ENCODE results near the gene ANKRD40. TPM values are rescaled to one million over a fixed set of nuclear protein-coding genes. Genes with fewer than 3 reads are reported as not detected.
A peak's percentile ranks its signal among the peaks of the same experiment; 100 is the strongest.

ANKRD40 gene
- total RNA-seq, 4 donors from 2014 or later, result 18.2 to 24.7 (median 21.4) TPM

DNA sequence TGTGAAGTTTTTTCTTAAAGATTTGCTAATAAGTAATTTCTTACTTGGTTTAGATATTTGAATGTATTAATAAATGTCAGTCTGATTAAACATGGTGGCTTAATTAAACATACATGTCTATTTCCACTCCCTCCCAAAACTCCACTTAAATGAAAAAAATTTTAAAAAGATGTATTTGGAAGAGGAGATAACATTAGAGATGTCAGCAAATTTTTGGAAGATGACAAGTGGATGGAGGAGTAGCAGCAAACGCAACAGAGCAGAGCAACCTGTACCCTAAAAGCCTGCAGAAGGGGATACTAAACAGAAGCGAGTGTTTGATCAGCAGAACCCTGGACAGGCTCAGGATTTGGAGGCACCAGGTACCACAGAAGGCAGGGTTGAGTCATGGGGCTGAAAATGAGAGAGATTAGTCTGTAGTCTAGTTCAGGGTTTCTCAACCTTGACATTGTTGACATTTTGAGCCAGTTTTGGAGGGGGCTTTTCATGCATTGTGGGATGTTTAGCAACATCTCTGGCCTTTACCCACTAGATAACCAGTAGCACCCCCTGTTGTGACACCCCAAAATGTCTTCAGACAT is 29.5 kb upstream of the ANKRD40 start:
- Histone ChIP-seq H3K27ac (no peak overlapping the region), H3K4me1 (peaks cover 0 to 13% (median 0%) of the 10 kb centered on the region in 4 donors), H3K9me3 (no peaks in the 10 kb centered on the region), H3K4me3 (no peak overlapping the region), H3K36me3 (peaks cover 0 to 45% (median 3%) of the 10 kb centered on the region in 3 donors), H3K27me3 (no peaks in the 10 kb centered on the region)
- no peak for DNase-seq
- no peak for TF ChIP-seq POLR2A (IDR thresholded peaks at IDR 0.05)
- TF ChIP-seq, protein P1, sequence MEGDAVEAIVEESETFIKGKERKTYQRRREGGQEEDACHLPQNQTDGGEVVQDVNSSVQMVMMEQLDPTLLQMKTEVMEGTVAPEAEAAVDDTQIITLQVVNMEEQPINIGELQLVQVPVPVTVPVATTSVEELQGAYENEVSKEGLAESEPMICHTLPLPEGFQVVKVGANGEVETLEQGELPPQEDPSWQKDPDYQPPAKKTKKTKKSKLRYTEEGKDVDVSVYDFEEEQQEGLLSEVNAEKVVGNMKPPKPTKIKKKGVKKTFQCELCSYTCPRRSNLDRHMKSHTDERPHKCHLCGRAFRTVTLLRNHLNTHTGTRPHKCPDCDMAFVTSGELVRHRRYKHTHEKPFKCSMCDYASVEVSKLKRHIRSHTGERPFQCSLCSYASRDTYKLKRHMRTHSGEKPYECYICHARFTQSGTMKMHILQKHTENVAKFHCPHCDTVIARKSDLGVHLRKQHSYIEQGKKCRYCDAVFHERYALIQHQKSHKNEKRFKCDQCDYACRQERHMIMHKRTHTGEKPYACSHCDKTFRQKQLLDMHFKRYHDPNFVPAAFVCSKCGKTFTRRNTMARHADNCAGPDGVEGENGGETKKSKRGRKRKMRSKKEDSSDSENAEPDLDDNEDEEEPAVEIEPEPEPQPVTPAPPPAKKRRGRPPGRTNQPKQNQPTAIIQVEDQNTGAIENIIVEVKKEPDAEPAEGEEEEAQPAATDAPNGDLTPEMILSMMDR (IDR thresholded peaks at IDR 0.05), result no peak

DNA sequence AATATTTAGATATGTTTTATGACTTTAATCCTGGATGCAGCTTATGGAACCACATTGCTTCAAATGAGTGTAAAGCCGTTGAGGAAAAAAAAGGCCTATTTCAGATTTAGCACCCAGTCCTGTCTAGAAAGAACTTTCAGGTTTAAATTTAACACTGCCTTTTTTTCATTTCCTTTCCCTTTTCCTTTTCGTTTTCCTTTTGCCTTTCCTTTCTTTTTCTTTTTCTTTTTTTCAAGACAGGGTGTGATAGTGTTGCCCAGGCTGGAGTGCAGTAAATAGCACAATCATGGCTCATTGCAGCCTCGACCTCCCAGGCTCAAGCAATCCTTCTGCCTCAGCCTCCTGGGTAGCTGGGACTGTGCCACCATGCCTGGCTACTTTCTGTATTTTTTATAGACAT is 27.6 kb upstream of the ANKRD40 start:
- no peak for DNase-seq
- H3K27me3 ChIP-seq, result no peaks in the 10 kb centered on the region
- H3K27ac ChIP-seq, result no peak overlapping the region
- TF ChIP-seq POLR2A (IDR thresholded peaks at IDR 0.05), result no peak
- TF ChIP-seq, protein P1 (IDR thresholded peaks at IDR 0.05), result no peak
- peaks cover 0 to 26% (median 0%) of the 10 kb centered on the region in 3 donors for H3K36me3 ChIP-seq
- H3K4me3 ChIP-seq, result no peak overlapping the region
- peaks cover 0 to 32% (median 6%) of the 10 kb centered on the region in 4 donors for H3K4me1 ChIP-seq
- no peaks in the 10 kb centered on the region for H3K9me3 ChIP-seq

GRCh38 chr17:50731575-50732460 is 24.1 kb upstream of the ANKRD40 start:
- no peaks in the 10 kb centered on the region for H3K27me3 ChIP-seq
- DNase-seq, result no peak
- TF ChIP-seq, protein P1 (IDR thresholded peaks at IDR 0.05), result no peak
- TF ChIP-seq POLR2A (IDR thresholded peaks at IDR 0.05), result no peak
- H3K4me3 ChIP-seq, result peak overlapping the region in 1 of 4 donors; percentile 24
- H3K27ac ChIP-seq, result peak overlapping the region in 2 of 4 donors; percentile 33 to 69
- no peaks in the 10 kb centered on the region for H3K36me3 ChIP-seq
- peaks cover 0 to 61% (median 14%) of the 10 kb centered on the region in 4 donors for H3K4me1 ChIP-seq
- no peaks in the 10 kb centered on the region for H3K9me3 ChIP-seq

DNA sequence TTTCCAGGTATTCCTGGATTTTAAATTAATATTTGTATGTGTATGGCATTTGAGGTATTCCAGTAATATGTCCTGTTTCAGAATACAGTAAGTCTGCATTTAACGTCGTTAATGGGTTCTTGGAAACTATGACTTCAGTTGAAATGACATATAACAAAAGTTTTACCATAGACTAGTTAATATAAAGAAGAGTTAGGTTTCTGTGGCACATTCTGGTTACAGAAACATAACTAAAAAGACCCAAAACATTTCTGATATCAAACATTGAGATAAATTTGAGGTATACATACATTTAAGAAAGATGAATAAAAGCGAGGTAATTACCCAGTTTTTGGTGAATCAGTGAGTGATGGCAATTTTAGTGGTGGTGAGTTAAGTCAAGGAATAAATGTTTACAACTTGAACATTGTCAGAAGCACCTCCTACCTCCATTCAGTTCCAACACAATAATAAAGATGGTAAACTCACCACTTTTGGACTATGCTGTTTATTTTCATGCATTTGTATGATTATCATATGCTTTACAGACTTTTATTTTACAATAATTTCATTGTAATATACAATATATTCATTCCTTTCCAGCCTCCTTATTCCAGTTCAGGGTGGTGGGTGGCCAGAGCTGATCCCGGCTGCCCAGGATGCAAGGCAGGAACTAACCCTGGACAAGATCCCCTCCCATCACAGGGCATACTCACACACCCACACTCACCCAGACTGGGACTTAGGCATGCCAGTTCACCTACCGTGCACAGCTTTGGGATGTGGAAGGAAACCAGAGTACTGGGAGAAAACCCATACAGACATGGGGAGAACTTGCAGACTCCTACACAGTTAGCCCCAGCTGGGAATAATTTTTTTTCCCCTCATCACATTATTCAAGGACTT is 21.4 kb upstream of the ANKRD40 start:
- DNase-seq, result no peak
- TF ChIP-seq POLR2A (IDR thresholded peaks at IDR 0.05), result no peak
- TF ChIP-seq, protein P1 (IDR thresholded peaks at IDR 0.05), result no peak
- no peak overlapping the region for H3K27ac ChIP-seq
- no peak overlapping the region for H3K4me3 ChIP-seq
- H3K27me3 ChIP-seq, result no peaks in the 10 kb centered on the region
- no peaks in the 10 kb centered on the region for H3K36me3 ChIP-seq
- peaks cover 0 to 80% (median 25%) of the 10 kb centered on the region in 4 donors for H3K4me1 ChIP-seq
- H3K9me3 ChIP-seq, result no peaks in the 10 kb centered on the region

DNA sequence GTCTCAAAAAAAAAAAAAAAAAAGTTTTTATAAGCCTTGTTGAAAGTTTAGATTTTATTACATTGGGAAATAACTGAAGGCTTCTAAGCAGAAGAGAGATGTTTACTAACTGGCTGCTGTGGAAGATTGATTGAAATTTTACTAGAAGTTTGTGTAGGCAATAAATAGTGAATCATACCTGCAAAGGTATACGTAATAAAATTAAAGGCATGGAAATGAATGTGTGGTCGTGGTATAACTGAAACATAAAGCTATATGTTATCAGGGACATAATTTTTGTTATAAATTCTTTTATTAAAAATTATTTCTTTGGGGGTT is 20.4 kb upstream of the ANKRD40 start:
- Histone ChIP-seq H3K4me1 (peaks cover 0 to 91% (median 29%) of the 10 kb centered on the region in 4 donors), H3K27me3 (no peaks in the 10 kb centered on the region), H3K36me3 (no peaks in the 10 kb centered on the region), H3K9me3 (no peaks in the 10 kb centered on the region), H3K4me3 (no peak overlapping the region), H3K27ac (no peak overlapping the region)
- DNase-seq, result no peak
- no peak for TF ChIP-seq POLR2A (IDR thresholded peaks at IDR 0.05)
- TF ChIP-seq, protein P1 (IDR thresholded peaks at IDR 0.05), result no peak

All from Peyer's patch (tissue), 4 donors.